Ascending aorta (tissue), 2 donors: Measurements from ENCODE around the gene ATAD3C. TPM values are rescaled to one million over a fixed set of nuclear protein-coding genes. Genes with fewer than 3 reads are reported as not detected.
A peak's percentile ranks its signal among the peaks of the same experiment; 100 is the strongest.
"Not testable (repeated sequence)": the region's sequence is repeated elsewhere in the genome, so short reads cannot be mapped to it uniquely, and the experiment has no call there.

Experiments
- DNase-seq, 2 donors: peaks; one replicate each; pipeline ENCODE4 v3.0.0-alpha.2; 2019; ENCODE audit warnings: low spot score in 2 of 2
- H3K27ac ChIP-seq, 2 donors: fragments of 200-600 bp; sonication (generic); one replicate each; pipeline ENCODE4 v1.5.1; 2016 to 2017; ENCODE audit warnings: mild to moderate bottlenecking in 1 of 2
- H3K27me3 ChIP-seq: fragments of 200-600 bp; sonication (generic); one replicate; pipeline ENCODE4 v1.5.1; 2017
- H3K36me3 ChIP-seq, 2 donors: fragments of 200-600 bp; sonication (generic); one replicate each; pipeline ENCODE4 v1.5.1; 2016
- H3K4me1 ChIP-seq, 2 donors: fragments of 200-600 bp; sonication (generic); one replicate each; pipeline ENCODE4 v1.5.1; 2016 to 2017; ENCODE audit warnings: mild to moderate bottlenecking in 1 of 2
- H3K4me3 ChIP-seq, 2 donors: fragments of 200-600 bp; sonication (generic); one replicate each; pipeline ENCODE4 v1.5.1; 2016 to 2017; ENCODE audit warnings: mild to moderate bottlenecking in 1 of 2
- H3K9me3 ChIP-seq, 2 donors: fragments of 200-600 bp; sonication (generic); one replicate each; pipeline ENCODE4 v1.5.1; 2016
- intact Hi-C: fragments of 100-400 bp; cut with DNase I; formaldehyde crosslinking; loops from one replicate; pipeline ENCODE4 v1.15.1; 2023
- total RNA-seq: library from RNA; depleted of rRNA; stranded (reverse); fragments of >200 nt; gene quantifications from one replicate; pipeline ENCODE4 v1.1.0, GENCODE V29; 2016
- TF ChIP-seq, protein P1 (sequence below), 3 experiments: fragments of 200-600 bp in 2 of 3; fragments of 450-650 bp in 1 of 3; sonication (generic) in 2 of 3; IDR thresholded peaks; one replicate each; pipeline ENCODE4 v1.5.1; 2016 to 2019; ENCODE audit warnings: antibody characterized with exemption in 3 of 3, mild to moderate bottlenecking in 1 of 3, moderate library complexity in 1 of 3

ATAD3C gene
- total RNA-seq, 1 donor from 2014 or later = not detected

DNA sequence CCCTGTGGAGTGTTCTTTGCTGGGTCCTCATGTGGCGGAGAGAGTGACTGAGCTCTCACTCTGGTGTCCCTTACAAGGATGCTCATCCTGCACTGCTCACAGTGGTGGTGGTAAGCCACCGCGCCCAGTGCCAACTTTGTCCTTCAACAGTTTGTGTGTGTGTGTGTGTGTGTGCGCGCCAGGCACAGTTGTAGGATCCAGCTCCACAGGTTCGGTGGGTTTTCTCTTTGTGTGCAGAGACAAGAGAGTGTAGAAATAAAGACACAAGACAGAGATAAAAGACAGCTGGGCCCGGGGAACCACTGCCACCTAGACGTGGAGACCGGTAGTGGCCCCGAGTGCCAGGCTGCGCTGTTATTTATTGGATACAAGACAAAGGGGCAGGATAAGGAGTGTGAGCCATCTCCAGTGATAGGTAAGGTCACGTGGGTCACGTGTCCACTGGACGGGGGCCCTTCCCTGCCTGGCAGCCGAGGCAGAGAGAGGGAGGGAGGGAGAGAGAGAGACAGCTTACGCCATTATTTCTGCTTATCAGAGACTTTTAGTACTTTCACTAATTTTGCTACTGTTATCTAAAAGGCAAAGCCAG, 55.4 kb downstream of the ATAD3C start:
- H3K4me1 ChIP-seq, H3K4me3 ChIP-seq, H3K36me3 ChIP-seq, H3K27me3 ChIP-seq, H3K9me3 ChIP-seq, intact Hi-C loops: not testable (repeated sequence)
- TF ChIP-seq, protein P1, sequence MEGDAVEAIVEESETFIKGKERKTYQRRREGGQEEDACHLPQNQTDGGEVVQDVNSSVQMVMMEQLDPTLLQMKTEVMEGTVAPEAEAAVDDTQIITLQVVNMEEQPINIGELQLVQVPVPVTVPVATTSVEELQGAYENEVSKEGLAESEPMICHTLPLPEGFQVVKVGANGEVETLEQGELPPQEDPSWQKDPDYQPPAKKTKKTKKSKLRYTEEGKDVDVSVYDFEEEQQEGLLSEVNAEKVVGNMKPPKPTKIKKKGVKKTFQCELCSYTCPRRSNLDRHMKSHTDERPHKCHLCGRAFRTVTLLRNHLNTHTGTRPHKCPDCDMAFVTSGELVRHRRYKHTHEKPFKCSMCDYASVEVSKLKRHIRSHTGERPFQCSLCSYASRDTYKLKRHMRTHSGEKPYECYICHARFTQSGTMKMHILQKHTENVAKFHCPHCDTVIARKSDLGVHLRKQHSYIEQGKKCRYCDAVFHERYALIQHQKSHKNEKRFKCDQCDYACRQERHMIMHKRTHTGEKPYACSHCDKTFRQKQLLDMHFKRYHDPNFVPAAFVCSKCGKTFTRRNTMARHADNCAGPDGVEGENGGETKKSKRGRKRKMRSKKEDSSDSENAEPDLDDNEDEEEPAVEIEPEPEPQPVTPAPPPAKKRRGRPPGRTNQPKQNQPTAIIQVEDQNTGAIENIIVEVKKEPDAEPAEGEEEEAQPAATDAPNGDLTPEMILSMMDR (IDR thresholded peaks at IDR 0.05) = peak; percentile 44 to 46 (median 44)
- peak; percentile 23 to 85 for DNase-seq
- H3K27ac ChIP-seq = peak overlapping the region; percentile 14 to 53

DNA sequence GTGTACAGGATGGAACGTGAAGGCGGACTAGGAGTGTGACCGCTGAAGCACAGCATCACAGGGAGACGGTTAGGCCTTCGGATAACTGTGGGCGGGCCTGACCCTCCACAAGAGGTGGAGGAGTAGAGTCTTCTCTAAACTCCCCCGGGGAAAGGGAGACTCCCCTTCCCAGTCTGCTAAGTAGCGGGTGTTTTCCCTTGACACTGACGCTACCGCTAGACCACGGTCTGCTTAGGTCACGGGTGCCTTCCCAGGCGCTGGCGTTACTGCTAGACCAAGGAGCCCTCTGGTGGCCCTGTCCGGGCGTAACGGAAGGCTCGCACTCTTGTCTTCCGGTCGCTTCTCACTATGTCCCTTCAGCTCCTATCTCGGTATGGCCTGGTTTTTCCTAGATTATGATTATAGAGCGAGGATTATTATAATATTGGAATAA, 55.9 kb downstream of the ATAD3C start:
- H3K9me3 ChIP-seq, intact Hi-C loops, H3K4me3 ChIP-seq, H3K4me1 ChIP-seq, DNase-seq, H3K36me3 ChIP-seq, H3K27me3 ChIP-seq: not testable (repeated sequence)
- TF ChIP-seq, protein P1 (IDR thresholded peaks at IDR 0.05) = peak in 1 of 3 experiments; percentile 24
- peak overlapping the region; percentile 14 to 53 for H3K27ac ChIP-seq

GRCh38 chr1:1505801-1506200, 56.3 kb downstream of the ATAD3C start:
- DNase-seq, H3K4me3 ChIP-seq, H3K36me3 ChIP-seq, intact Hi-C loops, H3K27me3 ChIP-seq, H3K4me1 ChIP-seq, H3K9me3 ChIP-seq: not testable (repeated sequence)
- peak overlapping the region in 1 of 2 donors; percentile 53 for H3K27ac ChIP-seq

DNA sequence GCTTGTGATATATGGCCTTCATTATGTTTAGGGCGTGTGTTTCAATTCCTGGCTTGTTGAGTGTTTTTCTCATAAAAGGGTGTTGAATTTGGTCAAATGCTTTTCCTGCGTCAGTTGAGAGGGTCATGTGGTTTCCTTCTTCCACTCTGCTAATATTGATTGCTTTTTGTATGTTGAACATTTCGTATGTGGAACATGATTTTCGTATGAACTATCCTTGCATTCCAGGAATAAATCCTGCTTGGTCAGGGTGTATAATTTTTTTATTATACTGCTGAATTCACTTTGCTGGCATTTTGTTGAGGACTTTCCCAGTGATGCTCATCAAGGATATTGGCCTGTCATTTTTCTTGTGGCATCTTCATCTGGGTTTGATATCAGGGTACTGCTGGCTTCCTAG, 57.8 kb downstream of the ATAD3C start:
- Histone ChIP-seq H3K4me3 (no peak overlapping the region), H3K27ac (no peak overlapping the region), H3K4me1 (peaks cover 0 to 10% of the 10 kb centered on the region in 2 donors), H3K27me3 (no peaks in the 10 kb centered on the region), H3K36me3 (no peaks in the 10 kb centered on the region), H3K9me3 (no peaks in the 10 kb centered on the region)
- TF ChIP-seq, protein P1 (IDR thresholded peaks at IDR 0.05) = no peak
- no peak for DNase-seq
- intact Hi-C loops = no loop called here

DNA sequence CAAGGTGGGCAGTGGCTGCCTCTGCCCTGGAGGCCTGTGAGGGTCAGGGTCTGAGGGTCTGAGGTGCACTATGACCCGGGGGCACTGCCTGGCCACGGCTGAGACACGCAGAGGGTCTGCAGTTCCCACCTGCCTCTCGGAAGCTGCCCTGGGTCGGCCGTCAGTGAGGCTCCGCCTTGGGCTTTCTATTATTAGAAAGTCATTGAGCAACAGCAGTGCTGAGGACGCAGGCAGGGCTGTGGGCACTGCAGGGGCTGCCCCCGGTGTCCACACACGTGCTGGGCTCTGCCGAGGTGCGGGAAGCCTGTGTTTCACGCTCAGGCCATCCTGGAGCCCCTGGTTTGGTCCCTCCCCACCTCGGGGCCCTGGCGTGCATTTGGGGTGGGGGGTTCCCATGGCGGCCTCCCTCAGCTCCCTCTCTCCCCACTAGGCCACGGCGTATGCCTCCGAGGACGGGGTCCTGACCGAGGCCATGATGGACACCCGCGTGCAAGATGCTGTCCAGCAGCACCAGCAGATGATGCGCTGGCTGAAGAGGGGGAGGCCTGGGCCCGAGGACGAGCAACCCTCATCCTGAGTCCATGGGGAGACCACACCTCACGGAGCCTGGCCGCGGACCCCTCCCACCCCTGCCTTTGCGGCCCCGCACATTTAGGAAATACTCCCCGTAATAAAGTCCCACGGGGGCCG, 59.4 kb downstream of the ATAD3C start:
- H3K27ac ChIP-seq, H3K9me3 ChIP-seq, intact Hi-C loops, H3K4me3 ChIP-seq, DNase-seq, H3K27me3 ChIP-seq, H3K36me3 ChIP-seq: not testable (repeated sequence)
- H3K4me1 ChIP-seq = peaks cover 0 to 10% of the 10 kb centered on the region in 2 donors

DNA sequence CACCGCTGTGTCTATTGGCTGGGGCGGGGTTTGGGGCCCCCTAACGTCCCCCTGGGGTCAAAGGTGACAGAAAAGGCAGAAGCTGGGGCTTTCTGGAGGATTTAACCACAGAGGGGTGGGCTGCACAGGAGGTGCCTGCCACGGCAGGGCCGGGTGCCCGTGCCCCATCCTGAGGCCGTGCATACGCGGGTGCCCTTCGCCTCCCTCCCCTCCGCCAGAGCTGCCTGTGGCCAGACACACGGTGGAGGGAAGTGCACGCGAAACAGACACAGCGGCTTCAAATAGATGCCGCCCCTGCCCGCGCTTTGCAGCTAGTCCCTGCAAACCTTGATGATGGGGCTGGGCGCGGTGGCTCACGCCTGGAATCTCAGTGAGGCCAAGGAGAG, 60.0 kb downstream of the ATAD3C start:
- H3K4me3 ChIP-seq, DNase-seq, intact Hi-C loops, H3K9me3 ChIP-seq, H3K27ac ChIP-seq, H3K27me3 ChIP-seq, H3K36me3 ChIP-seq: not testable (repeated sequence)
- peaks cover 0 to 10% of the 10 kb centered on the region in 2 donors for H3K4me1 ChIP-seq

- Histone ChIP-seq H3K4me1 (peaks cover 0 to 7% of the 10 kb centered on the region in 2 donors), H3K36me3 (no peaks in the 10 kb centered on the region), H3K27me3 (no peaks in the 10 kb centered on the region), H3K9me3 (no peaks in the 10 kb centered on the region), H3K4me3 (peak overlapping the region; percentile 81), H3K27ac (peak overlapping the region; percentile 85 to 93)
- intact Hi-C loops = loop anchor here (1.0 to 10.0 kb wide), 4 partner anchors 40 to 396 kb away; partner anchors contain the start of genes ATAD3B, C1orf159 and MRPL20
- TF ChIP-seq, protein P1 (IDR thresholded peaks at IDR 0.05) = no peak
- no peak for DNase-seq
These were observed 61.5 kb downstream of the ATAD3C start for GRCh38 chr1:1510912-1511532.
